NCI-H526 (cell line): Measurements from ENCODE around the gene TP53BP2.

Experiments used
- DNase-seq, 2 experiments: peaks; one replicate each; lab custom pipeline; 2025; lab: John Stamatoyannopoulos, UW

The TP53BP2 gene

DNA sequence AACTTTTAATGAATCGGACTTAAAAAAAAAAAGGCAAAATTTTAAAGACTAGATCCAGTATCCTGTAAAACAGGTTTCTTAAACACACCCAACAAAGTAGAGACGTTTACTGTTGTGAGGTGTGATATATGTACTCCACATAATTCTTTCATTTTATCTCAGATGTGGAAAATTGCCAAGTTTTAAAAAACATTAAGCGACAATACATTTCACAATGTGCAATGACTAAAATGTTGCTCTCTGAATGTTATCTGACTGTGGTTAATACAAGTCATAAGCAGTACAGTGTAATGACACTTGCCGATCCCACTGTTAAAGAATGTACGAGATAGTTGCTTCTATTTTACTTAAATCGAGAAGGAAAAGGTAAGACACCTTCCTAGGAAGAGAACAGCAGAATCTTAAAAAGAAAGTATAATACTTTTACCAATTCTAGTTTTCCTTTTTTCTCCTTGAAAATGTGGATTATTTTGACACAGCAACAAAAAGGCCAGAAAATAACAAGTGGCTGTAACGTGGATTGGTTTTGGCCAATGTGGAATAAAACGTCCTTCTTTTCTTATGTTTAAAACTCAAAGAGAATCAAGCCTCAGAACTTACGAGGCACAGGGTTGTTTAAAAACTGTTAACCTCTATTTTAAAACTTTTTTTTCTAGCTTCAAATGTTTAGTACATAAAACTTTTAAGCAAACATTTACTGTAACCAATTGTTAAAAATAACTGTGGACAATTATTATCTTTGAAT is 51.4 kb downstream of the TP53BP2 start:
- DNase-seq: no peak

DNA sequence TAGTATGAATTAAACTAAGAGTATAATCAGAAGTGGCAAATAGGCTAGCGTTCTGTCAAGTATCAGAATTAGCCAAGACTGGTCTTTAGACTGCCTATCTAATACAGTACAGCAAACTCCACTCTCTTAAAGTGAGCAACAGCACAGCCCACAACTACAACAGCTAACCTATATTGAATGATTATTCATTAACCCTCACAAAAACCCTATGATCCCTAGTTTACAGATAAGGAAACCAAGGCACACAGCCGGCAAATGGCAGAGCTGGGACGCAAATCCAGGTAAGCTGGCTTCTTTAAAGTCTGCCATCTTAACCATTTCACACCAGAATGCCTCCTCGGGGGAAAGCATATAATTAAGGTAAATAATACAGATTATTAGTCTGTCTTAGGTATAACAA is 52.0 kb downstream of the TP53BP2 start:
- DNase-seq: no peak

DNA sequence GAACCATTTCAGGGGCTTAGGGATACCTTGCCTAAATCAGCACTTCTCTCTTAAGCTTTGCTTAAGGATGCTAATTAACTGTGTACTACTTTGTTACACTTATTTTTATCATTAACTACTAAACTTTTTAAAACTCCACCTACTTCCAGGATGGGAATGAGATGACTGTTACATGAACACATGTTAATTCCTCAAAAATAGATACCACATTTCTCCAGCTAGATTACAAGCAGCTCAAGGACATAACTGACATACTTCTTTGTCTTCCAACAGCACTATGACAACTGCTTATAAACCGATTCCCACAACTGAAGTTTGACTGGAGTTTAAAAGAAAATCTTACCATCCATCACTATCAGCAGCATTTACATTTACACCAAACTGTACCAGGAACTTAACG is 53.7 kb downstream of the TP53BP2 start:
- DNase-seq: no peak

DNA sequence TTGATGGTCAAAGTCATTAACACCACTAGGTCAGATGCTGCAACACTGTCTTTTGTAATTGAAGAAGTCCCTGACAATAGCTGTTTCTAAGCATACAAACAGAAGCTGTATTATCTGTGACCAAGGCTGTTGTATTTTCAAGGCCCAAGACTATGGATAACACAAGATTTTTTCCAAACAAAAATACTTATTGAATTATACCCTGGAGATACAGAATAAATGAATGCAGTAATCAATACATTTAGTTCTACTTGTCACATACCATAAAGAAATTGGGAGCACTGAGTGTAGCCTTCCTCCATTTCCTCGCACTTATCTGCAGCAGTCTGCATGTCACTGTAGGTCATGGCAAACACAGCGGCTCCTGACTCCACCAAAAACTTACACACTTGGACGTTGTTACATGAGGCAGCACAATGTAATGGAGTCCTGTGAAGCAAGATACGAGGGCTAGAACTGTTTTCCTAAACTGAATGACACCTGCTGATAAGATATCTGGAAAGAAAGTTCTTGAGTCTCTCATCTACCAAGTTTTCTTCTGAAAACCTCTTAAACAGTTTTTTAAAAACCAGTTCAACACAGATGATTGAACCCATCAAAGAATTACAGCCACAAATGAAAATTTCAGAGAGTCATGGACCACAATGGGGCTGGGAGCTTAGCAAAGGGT is 56.9 kb downstream of the TP53BP2 start:
- no peak for DNase-seq

DNA sequence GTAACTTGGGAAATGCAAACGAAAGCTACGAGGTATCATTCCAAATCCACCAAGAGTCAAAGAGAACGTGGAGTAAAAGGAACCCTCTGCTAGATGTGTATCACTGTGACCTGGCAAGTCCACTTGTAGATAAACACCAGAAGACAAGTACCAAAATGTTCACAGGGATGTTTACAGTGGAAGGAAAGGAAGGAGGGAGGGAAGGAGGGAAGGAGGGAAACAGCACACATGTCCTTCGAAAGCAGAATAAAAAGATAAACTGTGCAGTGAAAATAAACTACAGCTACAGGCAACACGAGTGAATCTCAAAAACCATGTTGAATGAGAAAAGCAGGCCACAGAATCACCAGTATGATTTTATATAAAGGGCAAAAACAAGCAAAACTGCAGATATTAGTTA is 59.9 kb downstream of the TP53BP2 start:
- DNase-seq: no peak

DNA sequence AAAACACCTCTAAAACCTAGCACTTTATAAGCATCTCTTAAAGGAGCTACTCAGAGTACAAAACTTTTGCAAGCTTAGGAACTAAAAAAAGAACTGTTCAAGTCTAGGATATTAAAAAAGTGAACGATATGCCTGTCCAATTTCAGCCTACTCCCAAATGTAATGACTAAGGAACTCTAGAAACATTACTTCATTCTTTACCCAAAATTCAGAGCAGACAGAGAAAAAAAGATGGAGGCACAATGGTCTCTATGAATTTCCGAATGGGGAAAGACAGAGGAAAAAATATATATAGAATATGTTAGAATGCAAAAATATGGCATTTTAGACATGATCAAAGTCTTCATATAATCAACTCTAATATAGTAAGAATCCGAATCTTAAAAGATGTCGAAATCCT is 61.2 kb downstream of the TP53BP2 start:
- no peak for DNase-seq

DNA sequence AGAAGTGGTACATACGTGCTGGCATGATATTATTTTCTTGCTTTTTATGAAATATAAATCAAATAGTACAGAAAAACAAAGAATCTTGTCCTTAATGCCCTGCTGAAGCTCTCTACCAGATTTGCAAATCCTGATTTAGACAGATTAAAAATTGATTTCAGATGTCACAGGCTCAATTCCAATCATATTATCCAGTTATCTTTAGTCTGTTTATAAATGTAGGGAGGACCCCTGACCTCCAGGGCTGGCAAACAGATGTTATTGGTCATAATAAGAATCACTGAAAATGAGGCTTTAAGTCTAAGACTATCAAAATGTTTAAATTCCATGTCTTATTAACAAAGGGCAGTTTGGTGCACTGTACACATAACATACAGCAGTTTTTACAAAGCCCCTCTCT is 62.1 kb downstream of the TP53BP2 start:
- DNase-seq: no peak

DNA sequence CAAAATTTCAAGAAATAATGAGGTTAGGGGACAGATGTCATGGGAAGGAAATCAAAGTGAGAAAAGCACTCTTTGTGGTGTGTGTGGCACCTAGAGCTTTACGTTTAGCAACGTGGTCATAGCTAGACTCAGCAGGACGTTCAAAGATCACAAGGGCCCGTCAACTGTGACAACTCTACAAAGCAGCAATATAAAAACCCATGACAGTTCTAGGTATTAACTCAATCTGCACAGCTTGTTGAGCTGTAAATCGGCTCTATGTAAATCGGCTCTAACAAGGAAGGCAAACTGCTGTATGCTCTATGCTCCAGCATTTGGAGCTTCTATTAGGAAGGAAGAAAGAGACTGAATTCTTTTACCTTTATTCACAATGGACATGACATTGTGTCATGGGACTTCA is 64.8 kb downstream of the TP53BP2 start:
- no peak for DNase-seq

DNA sequence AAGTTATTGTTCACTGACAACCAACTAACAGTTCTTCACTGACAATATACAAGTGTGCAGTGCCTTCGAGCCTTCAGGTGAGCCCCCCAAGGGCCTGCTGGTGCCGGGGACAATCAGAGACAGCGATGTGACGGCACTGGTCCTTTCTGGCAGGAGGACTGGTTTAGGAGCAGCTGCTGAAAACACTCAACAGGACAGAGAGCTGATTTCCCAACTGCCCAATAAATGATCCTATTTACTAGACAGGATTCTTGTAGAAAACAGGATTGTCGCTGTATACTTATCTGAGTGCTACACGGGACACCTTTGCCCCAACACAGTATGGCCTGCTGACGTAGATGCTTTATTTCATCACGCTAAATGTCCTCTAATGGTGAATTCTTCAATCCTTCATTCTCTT is 65.4 kb downstream of the TP53BP2 start:
- no peak for DNase-seq

DNA sequence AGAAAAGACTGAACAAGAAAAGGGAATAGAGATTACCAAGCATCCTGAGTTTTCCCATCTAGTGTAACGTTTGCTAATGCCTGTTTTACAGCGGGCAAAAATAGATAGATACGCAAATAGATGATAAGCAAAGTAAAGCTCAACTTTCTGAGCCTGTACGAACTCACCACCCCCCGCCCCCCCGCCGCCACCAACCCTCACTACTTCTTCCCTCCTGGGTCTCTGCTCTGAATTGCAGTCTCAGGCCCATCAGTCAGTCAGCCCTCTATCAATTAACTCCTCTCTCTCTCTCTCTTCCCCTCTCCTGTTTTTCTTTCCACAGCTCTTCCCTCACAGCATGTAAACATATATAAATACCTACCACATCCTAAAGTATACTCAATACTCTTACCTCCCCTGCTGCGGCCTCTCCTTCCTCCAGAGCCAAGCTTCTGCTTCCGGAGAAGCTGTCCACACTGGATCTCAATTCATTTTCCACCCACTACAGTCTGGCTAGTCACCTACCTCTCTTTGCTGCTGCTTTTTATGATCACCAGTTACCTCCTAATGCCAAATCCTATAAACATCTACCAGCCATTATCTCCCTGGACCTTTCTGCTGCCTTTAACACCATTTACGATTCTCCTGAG is 68.8 kb downstream of the TP53BP2 start:
- no peak for DNase-seq

DNA sequence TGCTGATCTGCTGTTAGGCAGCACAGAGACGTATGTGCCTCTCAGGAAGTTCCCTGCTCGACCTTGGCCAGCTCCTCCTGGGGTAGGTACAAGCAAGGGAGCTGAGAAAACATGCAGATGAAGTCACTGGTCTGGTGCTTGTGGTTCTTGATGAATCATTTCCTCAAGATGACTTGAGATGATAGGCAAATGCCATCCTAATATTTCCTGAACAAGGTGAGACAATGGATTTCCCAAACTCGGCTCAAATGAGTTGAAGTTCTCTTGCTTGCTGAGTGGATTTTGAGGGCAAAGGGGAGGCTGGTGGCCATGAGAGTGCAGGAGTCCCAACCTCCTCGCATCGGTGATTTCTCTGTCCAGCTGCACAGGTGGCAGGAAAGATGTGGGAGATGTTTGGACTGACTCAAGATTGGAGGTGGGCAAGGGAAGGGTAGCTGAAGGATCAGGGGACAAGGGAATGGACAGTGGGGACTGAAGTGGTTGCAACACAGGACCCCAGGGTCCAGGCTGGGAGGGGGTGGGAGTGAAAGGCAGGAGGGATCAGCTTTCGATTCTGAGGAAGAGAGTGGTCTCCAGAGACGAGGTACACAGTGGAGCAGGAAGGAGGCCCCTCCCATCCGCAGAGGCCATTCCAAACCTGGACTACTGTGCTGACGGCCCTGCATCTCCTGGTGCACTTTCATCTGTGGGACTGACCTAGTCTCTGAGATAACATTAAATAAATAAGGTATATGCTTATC is 69.5 kb downstream of the TP53BP2 start:
- DNase-seq: no peak

DNA sequence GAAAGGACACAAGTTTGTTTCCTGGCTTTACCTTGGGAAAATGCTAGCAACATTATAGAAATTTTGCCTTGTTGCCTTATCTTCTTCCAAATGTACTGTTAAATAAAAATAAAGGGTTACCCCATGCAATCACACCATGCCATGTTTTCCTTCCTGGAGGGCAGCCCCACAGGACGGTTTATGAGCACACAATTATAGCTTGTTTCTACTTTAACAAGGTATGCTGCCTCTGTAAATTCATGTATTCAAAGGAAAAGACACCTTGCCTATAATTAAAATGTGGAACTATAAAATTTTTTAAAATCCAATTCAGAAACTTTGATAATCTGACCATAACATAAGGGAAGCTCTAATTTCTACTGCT is 70.1 kb downstream of the TP53BP2 start:
- DNase-seq: no peak

DNA sequence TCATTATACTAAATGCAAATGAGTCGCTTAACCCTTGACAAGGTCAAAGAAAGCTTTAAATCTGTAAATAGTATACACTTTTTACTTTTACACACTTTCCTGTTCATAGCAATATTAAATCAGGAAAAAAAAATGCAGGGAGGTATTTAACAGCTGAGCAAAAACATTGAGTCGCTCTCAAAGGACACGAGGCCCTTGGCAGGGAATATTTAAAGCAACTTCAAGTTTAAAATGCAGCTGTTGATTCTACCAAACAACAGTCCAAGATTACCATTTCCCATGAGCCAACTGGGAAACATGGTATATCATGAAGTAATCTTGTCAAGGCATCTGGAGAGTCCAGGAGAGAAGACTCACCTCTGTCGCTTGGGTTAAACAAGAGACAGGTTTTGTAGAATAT is 70.7 kb downstream of the TP53BP2 start:
- DNase-seq: no peak

DNA sequence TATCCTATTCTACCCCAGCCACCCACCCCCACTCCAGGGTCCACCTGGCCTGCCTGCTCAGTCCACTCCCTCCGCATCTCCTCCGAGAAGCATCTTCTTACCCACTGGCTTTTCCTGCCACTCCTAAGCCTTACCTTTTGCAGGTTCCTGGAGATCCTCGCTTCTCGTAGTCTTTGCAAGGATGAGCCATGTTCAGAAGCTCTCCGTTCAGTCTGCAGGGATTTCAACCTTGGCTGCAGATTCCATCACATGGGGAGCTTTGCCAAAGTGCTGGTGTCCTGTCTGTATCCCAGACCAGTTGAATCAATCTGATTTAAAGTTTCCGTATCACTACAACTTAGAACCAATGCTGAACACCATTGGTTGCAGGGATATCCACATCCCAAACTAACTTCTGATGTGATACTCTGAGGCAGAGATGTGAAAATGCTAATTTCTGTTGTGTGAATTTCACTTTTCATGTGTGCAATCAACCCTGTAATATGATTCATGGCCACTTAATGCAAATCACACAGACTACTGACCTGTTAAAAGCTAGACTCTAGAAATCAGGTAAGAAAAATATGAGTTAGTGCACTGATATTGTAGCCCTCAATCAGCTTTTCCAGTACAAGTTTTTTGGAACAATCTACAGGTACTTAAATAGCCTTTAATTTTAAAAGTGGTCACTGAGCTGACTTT is 71.5 kb downstream of the TP53BP2 start:
- peak in 1 of 2 experiments; percentile 2 for DNase-seq

DNA sequence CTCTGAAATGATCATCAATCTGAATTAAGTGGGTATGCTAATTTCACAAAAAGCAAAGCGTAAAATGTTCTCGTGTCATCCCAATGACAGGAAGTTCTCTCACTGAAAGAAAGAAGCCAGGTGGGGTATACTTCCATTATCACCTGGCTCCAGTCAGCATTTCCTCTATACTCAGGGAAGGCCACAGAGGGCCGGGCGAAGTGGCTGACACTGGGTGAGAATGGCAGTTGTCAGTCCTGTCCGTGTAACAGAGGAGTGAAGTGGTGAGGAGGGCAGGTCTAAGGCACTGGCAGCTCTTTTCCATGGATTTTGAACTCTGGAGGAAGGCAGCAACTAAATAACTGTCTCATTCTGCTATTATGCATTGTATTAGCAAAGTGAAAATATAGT is 73.0 kb downstream of the TP53BP2 start:
- DNase-seq: no peak

DNA sequence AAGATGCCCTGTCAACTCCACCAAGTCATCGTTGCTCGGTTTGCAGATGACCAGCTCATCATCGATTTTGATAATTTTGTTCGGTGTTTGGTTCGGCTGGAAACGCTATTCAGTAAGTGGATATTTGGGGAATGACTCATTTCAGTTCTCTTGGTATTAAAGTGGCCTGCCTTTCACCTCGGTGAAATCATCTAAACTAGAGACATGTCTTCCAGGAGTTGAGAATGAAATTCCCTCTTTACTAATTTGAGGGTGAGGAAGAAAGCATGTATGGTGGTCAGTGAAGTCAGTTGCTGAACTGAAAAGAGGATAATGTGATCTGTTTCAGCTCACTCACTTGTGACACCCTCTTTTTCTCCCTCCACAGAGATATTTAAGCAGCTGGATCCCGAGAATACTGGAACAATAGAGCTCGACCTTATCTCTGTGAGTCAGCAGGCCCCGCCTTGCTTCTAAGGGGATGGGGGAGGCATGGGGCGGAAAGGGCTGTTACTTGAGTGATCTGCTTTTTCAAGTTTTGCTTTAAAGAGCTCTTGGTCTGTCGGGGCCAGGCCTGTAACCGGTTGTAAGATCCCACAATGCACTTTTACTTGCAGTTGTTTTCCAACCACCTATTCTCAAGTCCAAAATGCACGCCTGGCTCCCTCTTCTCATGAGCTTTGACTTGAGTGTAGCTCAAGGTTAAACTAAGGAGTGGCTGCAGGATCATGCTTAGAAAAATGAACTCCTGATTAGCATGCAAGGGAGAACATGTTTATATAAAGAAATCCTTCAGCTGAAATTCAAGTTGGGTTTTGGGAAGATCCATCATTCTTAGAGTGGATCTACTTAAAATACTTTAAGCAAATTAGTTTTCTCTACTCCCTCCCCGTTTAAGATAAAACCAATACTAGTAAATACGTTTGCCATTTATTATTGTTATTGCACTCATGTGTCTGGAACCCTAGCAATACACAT is 73.7 kb downstream of the TP53BP2 start:
- DNase-seq: no peak

DNA sequence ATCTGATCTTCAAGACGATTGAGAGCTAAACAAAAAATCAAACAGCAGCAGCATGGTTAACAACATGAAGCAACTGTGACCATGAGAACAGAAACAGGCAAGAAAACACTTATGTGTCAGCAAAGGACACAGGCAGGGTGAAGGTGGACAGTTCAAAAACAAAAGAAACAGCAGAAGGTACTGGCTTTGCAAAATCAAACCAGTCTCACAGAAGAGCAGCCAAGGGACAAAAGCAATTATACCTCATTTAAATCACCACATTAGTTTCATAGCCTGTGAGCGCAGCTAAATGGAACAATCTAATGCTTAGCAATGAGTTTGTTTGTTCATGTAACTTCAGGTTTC is 74.3 kb downstream of the TP53BP2 start:
- no peak for DNase-seq

DNA sequence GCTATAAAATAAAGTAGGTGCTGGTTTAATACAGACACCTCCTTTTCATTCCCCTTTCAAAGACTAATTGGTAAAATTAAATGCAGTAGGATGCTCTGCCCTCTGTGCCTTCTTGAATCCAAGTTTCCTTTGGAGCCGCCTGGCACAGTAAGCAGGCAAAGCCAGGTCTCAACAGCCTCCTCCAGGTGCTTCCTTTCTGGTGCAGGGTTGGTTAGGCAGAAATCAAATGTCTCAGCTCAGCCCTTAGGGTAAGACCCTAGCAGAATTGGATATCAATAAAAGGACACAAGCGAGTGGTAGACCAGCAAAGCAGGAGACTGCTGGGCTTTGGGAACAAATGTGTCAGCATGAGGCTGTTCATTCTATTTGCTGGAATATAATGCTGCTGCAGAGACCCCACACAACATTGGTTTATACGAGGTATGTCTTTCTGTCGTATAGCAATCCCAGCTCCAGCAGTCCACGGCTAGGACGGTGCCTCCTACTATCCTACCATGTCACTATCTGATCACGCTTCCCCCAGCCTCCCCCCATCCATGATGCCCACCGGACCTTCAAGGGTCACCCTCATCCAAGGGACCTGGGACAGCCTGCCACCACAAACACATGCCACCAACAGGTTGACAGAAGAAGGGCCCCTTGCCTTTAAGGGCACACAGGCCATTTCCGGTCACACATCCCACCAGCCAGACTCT is 75.0 kb downstream of the TP53BP2 start:
- no peak for DNase-seq

DNA sequence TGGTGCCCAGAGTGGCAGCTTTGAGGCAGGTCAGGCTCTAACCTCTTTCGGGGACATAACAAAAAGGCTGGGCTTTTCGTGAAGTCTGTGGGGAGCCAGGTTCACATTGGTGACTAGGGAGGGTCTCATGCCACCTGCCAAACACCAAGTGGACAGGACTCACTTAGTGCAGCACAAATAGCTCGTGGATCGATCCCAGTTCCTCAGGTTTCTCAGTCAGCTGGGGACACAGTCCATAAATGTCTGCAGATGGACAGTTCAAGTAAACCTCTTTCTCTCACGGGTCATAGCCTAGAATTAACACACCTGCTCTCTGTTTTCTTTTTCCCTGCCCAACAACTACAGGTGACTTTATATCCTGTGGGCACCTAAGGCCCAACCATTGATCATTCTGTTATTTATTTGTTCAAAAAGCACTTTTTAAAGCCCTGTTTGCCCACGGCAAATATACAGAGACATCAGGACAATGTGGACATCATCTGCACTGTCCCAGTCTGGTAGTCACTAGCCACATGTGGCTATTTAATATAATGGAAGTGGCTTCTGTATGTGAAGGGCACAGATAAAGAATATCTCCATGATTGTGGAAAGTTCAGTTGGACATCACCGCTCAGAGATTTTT is 79.9 kb downstream of the TP53BP2 start:
- no peak for DNase-seq
